ENCODE measurements around the gene RPGRIP1L. TPM values are rescaled to one million over a fixed set of nuclear protein-coding genes. Genes with fewer than 3 reads are reported as not detected.
A peak's percentile ranks its signal among the peaks of the same experiment; 100 is the strongest.

Gene RPGRIP1L
- total and polyA plus RNA-seq, 9 of the 15 experiments (the other 6 are each of a cell fraction or from before 2014, with no cell fraction given), result 3.2 to 7.7 (median 5.8) TPM

GRCh38 chr16:53549970-53550690 lies 153.5 kb downstream of the RPGRIP1L start (continued):
- TF ChIP-seq NUFIP1 (IDR thresholded peaks at IDR 0.05; ENCODE audit: partially characterized antibody) (no peak), ARID1B (IDR thresholded peaks at IDR 0.05) (no peak), ZNF583 (CRISPR knock-in tag; IDR thresholded peaks at IDR 0.05) (no peak), PRMT5 (CRISPR knock-in tag; IDR thresholded peaks at IDR 0.05) (no peak), ZNF609 (CRISPR knock-in tag; IDR thresholded peaks at IDR 0.05; ENCODE audit: borderline replicate concordance) (no peak), NELFE (IDR thresholded peaks at IDR 0.05; ENCODE audit: insufficient read depth, insufficient read length) (no peak), MTA2 (IDR thresholded peaks at IDR 0.05; ENCODE audit: low read depth) (no peak), ZBTB11 (CRISPR knock-in tag; IDR thresholded peaks at IDR 0.05) (no peak), ZNF41 (CRISPR knock-in tag; conservative IDR thresholded peaks at IDR 0.05) (no peak), BACH1 (tag; IDR thresholded peaks at IDR 0.05) (no peak), SMC3 (conservative IDR thresholded peaks at IDR 0.05; ENCODE audit: insufficient read depth, low read depth, low read length) (peak; percentile 23; the same call in 1 of the 2 replicates), HOXB6 (CRISPR knock-in tag; IDR thresholded peaks at IDR 0.05; ENCODE audit: borderline replicate concordance) (no peak), TFAM (CRISPR knock-in tag; conservative IDR thresholded peaks at IDR 0.05) (no peak), ZBTB9 (CRISPR knock-in tag; IDR thresholded peaks at IDR 0.05) (no peak), CBX3 (IDR thresholded peaks at IDR 0.05; ENCODE audit: borderline replicate concordance in 1 of 2, low read length in 2 of 2) (no peak), TRIM24 (IDR thresholded peaks at IDR 0.05) (no peak), HNRNPH1 (optimal IDR thresholded peaks at IDR 0.05; ENCODE audit: low read depth, low read length) (no peak)
